Measurements from ENCODE around the gene ADGRF3.

DNA sequence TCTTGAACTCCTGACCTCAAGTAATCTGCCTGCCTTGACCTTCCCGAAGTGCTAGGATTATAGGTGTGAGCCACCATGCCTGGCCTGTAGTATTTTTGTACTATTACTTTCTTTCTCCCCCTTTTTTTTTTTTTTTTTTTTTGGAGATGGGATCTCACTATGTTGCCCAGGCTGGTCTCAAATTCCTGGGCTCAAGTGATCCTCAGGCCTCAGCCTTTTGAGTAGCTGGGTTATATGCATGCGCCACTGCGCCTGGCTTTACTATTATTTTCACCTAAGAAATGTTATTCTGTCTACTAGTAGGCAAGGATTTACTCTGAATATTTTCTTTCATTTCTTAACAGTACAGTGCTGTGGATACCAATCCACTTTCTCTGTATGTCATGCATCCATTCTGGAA lies 17.4 kb upstream of the ADGRF3 start:
- TF ChIP-seq EZH2 (IDR thresholded peaks at IDR 0.05; ENCODE audit: borderline replicate concordance, low read length), result no peak
- TF ChIP-seq, protein P1, sequence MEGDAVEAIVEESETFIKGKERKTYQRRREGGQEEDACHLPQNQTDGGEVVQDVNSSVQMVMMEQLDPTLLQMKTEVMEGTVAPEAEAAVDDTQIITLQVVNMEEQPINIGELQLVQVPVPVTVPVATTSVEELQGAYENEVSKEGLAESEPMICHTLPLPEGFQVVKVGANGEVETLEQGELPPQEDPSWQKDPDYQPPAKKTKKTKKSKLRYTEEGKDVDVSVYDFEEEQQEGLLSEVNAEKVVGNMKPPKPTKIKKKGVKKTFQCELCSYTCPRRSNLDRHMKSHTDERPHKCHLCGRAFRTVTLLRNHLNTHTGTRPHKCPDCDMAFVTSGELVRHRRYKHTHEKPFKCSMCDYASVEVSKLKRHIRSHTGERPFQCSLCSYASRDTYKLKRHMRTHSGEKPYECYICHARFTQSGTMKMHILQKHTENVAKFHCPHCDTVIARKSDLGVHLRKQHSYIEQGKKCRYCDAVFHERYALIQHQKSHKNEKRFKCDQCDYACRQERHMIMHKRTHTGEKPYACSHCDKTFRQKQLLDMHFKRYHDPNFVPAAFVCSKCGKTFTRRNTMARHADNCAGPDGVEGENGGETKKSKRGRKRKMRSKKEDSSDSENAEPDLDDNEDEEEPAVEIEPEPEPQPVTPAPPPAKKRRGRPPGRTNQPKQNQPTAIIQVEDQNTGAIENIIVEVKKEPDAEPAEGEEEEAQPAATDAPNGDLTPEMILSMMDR (IDR thresholded peaks at IDR 0.05; ENCODE audit: low read length), result no peak

Measured in OCI-LY1 (cell line).